Activated CD4-positive, alpha-beta T cell treated with anti-CD3 and anti-CD28 coated beads for 1 hour (primary cell): Measurements from ENCODE around the gene GRIK5.

Source experiments
- DNase-seq: peaks from one replicate; pipeline ENCODE4 v3.0.0-alpha.2; 2020

Gene GRIK5

GRCh38 chr19:42075364-42075615, 5.3 kb upstream of the GRIK5 start:
- DNase-seq = no peak

- DNase-seq = peak; percentile 10
Observed at GRCh38 chr19:42074513-42075363, 4.7 kb upstream of the GRIK5 start.

GRCh38 chr19:42071247-42071646, 1.2 kb upstream of the GRIK5 start:
- DNase-seq = no peak

- DNase-seq = no peak
Observed at GRCh38 chr19:42068756-42069571, 1.0 kb downstream of the GRIK5 start.

GRCh38 chr19:42068361-42068755, 1.6 kb downstream of the GRIK5 start:
- DNase-seq = no peak

- no peak for DNase-seq
Observed at GRCh38 chr19:42067315-42067888, 2.6 kb downstream of the GRIK5 start.

- DNase-seq = no peak
Observed at GRCh38 chr19:42066075-42066754, 3.8 kb downstream of the GRIK5 start.

- DNase-seq = no peak
Observed at GRCh38 chr19:42065511-42065910, 4.5 kb downstream of the GRIK5 start.

GRCh38 chr19:42065051-42065450, 5.0 kb downstream of the GRIK5 start:
- DNase-seq = no peak

GRCh38 chr19:42064432-42064831, 5.6 kb downstream of the GRIK5 start:
- no peak for DNase-seq

- DNase-seq = no peak
Observed at GRCh38 chr19:42062381-42062780, 7.6 kb downstream of the GRIK5 start.

GRCh38 chr19:42060117-42060516, 9.9 kb downstream of the GRIK5 start:
- no peak for DNase-seq

- no peak for DNase-seq
Observed at GRCh38 chr19:42059196-42059595, 10.8 kb downstream of the GRIK5 start.

GRCh38 chr19:42057846-42058245, 12.2 kb downstream of the GRIK5 start:
- no peak for DNase-seq

GRCh38 chr19:42054205-42054604, 15.8 kb downstream of the GRIK5 start:
- DNase-seq = no peak

GRCh38 chr19:42053037-42053935, 16.7 kb downstream of the GRIK5 start:
- no peak for DNase-seq

- DNase-seq = no peak
Observed at GRCh38 chr19:42052241-42052863, 17.7 kb downstream of the GRIK5 start.

GRCh38 chr19:42051166-42052115, 18.6 kb downstream of the GRIK5 start:
- no peak for DNase-seq

- no peak for DNase-seq
Observed at GRCh38 chr19:42048992-42049391, 21.0 kb downstream of the GRIK5 start.

GRCh38 chr19:42045575-42045974, 24.4 kb downstream of the GRIK5 start:
- DNase-seq = no peak
